Adipocyte (in vitro differentiated cells): ENCODE measurements around the gene CNN2.

Experiments used
- DNase-seq: peaks from one replicate; pipeline ENCODE4 v3.0.0-alpha.2; 2015; ENCODE audit warnings: low read depth
- H3K27me3 ChIP-seq: replicated peaks from 2 replicates; pipeline ENCODE4 v1.7.0; 2013; ENCODE audit warnings: mild to moderate bottlenecking, low read length, moderate library complexity; ENCODE audit not compliant: control insufficient read depth, insufficient read depth
- H3K36me3 ChIP-seq: 2 replicates; pipeline ENCODE4 v1.7.0; 2013; ENCODE audit warnings: low read length, mild to moderate bottlenecking, moderate library complexity; ENCODE audit not compliant: control insufficient read depth, insufficient read depth, severe bottlenecking
- H3K4me1 ChIP-seq: 2 replicates; pipeline ENCODE4 v1.7.0; 2013; ENCODE audit warnings: mild to moderate bottlenecking, low read length, moderate library complexity; ENCODE audit not compliant: control insufficient read depth, insufficient read depth
- H3K4me3 ChIP-seq: 2 replicates; pipeline ENCODE4 v1.7.0; 2013; ENCODE audit warnings: mild to moderate bottlenecking, low read length, moderate library complexity
- H3K9ac ChIP-seq: 2 replicates; pipeline ENCODE4 v1.7.0; 2013; ENCODE audit warnings: mild to moderate bottlenecking, low read length, moderate library complexity
- H3K9me3 ChIP-seq: 2 replicates; pipeline ENCODE4 v1.7.0; 2013; ENCODE audit warnings: mild to moderate bottlenecking, low read length, moderate library complexity; ENCODE audit not compliant: control insufficient read depth

Gene CNN2

DNA sequence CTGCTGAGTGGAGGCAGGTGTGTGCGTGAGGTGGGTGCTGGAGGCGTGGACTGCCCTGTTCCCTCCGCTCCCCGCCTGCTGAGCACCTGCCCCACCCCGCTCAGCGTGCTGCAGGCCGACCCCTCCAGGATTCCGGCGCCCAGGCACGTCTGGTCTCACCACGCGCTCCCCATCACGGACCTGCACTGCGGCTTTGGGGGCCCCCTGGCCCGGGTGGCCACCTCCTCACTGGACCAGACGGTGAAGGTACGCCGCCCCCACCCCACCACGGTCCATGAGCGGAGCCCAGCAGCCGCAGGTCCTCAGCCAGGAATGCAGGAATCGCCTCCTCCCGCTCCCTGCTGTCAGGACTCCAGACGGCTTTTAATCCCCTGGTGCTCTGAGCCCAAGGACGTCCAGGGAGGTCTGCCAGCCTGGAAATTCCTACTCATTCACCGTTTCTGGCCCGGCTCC is 36.3 kb upstream of the CNN2 start:
- Histone ChIP-seq H3K27me3 (no peaks in the 10 kb centered on the region), H3K9ac (no peak overlapping the region), H3K9me3 (no peaks in the 10 kb centered on the region), H3K4me3 (no peak overlapping the region), H3K4me1 (peaks cover under 1% of the 10 kb centered on the region), H3K36me3 (peaks cover 18% of the 10 kb centered on the region)
- DNase-seq: no peak

DNA sequence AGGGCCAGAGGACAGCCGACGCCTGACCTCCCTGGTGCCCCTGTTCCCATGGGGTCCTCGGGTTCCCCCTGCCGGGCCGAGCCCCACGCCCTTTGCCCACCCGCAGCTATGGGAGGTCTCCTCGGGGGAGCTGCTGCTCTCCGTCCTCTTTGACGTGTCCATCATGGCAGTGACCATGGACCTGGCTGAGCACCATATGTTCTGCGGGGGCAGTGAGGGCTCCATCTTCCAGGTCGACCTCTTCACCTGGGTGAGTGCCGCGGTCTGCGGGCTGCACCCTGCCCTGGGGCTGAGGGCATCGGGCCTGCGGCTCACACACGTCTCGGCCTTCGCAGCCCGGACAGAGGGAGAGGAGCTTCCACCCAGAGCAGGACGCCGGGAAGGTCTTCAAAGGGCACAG is 35.7 kb upstream of the CNN2 start:
- H3K36me3 ChIP-seq: peaks cover 18% of the 10 kb centered on the region
- no peaks in the 10 kb centered on the region for H3K27me3 ChIP-seq
- DNase-seq: no peak
- no peak overlapping the region for H3K9ac ChIP-seq
- H3K9me3 ChIP-seq: no peaks in the 10 kb centered on the region
- no peak overlapping the region for H3K4me3 ChIP-seq
- no peaks in the 10 kb centered on the region for H3K4me1 ChIP-seq

DNA sequence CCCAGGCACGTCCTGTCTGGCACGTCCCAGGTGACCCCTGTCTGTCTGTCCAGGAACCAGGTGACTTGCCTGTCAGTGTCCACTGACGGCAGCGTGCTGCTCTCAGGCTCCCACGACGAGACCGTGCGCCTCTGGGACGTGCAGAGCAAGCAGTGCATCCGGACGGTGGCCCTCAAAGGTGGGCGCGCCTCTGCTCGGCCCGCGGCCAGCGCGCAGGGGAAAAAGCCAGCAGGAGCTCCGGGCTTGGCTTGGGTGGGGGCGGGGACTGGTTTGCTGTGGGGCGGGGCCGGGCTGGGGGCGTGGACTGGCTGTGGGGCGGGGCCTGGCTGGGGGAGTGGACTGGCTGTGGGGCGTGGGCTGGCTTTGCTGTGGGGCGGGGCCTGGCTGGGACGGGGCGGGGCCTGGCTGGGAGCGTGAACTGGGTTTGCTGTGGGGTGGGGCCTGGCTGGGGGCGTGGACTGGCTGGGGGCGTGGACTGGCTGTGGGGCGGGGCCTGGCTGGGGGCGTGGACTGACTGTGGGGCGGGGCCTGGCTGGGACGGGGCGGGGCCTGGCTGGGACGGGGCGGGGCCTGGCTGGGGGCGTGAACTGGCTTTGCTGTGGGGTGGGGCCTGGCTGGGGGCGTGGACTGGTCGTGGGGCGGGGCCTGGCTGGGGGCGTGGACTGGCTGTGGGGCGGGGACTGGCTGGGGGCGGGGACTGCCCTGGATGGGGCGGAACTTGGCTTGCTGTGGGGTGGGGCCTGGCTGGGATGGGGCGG is 35.1 kb upstream of the CNN2 start:
- DNase-seq: peak; percentile 58
- Histone ChIP-seq H3K36me3 (peaks cover 18% of the 10 kb centered on the region), H3K4me1 (peaks cover 4% of the 10 kb centered on the region), H3K9ac (no peak overlapping the region), H3K27me3 (no peaks in the 10 kb centered on the region), H3K4me3 (no peak overlapping the region), H3K9me3 (no peaks in the 10 kb centered on the region)

DNA sequence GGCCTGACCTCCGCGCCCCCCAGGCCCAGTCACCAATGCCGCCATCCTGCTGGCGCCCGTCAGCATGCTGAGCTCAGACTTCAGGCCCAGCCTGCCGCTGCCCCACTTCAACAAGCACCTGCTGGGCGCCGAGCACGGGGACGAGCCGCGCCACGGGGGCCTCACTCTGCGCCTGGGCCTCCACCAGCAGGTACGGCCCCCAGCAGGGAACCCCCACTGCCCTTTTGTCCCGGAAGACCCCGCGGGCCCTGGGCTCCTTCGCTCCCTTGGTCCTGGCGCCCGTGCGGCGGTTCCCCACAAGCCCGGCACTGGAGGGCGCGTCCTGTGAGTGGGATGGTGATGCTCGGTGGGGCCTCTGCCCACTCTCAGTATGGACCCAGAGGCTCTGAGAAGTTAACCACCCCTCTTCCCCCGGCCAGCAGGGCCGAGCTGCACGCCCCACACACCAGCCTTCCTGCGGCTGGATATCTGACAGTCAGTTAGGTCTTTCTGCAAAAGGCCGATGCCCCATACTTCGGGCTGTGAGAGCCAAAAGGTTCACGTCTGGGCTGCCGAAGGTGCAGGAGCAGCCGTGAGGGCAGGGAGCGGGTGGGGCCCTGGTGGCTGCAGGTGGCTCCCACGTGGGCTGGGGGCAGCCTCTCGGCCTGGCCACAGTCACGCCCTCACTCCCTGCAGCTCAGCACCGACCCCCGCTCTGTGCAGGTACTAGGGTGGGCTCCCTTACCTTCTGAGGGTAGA is 34.3 kb upstream of the CNN2 start:
- H3K36me3 ChIP-seq: peaks cover 13% of the 10 kb centered on the region
- no peak for DNase-seq
- no peaks in the 10 kb centered on the region for H3K27me3 ChIP-seq
- H3K4me3 ChIP-seq: no peak overlapping the region
- peaks cover 5% of the 10 kb centered on the region for H3K4me1 ChIP-seq
- H3K9ac ChIP-seq: no peak overlapping the region
- no peaks in the 10 kb centered on the region for H3K9me3 ChIP-seq

DNA sequence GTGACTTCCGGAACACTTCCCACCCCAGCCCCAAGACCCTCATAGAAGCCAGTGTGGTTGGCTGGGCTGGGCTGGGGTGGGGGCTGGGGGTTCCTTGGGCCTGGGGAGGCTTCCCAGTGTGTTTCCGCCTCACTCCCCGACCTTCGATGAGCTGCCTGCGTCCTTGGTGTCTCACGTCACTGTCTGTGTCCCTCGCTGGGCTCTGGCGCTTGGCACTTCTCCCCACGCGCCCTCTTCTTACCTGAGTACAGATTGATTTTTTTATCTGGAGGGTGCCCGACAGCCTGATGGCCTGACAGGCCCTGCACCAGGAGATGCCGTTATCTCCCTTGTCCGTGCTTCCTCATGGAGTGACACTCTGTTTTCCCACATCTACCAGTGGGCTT is 33.7 kb upstream of the CNN2 start:
- no peak for DNase-seq
- H3K9me3 ChIP-seq: no peaks in the 10 kb centered on the region
- H3K9ac ChIP-seq: no peak overlapping the region
- peaks cover 5% of the 10 kb centered on the region for H3K4me1 ChIP-seq
- no peaks in the 10 kb centered on the region for H3K27me3 ChIP-seq
- H3K36me3 ChIP-seq: peaks cover 13% of the 10 kb centered on the region
- H3K4me3 ChIP-seq: no peak overlapping the region

DNA sequence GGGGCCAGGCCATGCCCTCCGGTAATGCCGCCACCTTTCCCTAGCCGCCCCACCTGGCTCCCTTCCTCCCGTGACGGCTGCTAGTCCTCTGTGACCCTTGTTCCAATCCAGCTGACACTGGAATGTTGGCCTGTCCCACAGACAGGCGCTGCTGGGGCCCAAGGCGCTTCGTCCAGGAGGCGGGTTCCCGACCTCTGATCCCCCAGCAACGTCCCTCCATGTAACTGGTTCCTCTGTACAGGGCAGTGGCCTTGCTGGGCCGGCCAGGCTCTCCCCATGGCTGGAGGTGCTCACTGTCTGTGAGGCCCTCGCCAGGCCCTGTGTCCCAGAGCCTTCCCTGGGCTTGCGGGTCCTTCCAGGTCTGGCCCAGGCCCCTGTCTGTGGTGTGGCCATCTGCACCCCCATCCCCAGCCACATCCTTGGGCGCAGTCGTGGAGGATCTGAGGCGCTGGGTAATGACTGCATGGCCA is 33.0 kb upstream of the CNN2 start:
- no peaks in the 10 kb centered on the region for H3K9me3 ChIP-seq
- H3K4me3 ChIP-seq: no peak overlapping the region
- peaks cover 5% of the 10 kb centered on the region for H3K4me1 ChIP-seq
- peaks cover 9% of the 10 kb centered on the region for H3K36me3 ChIP-seq
- no peak overlapping the region for H3K9ac ChIP-seq
- no peak for DNase-seq
- H3K27me3 ChIP-seq: peaks cover 4% of the 10 kb centered on the region

DNA sequence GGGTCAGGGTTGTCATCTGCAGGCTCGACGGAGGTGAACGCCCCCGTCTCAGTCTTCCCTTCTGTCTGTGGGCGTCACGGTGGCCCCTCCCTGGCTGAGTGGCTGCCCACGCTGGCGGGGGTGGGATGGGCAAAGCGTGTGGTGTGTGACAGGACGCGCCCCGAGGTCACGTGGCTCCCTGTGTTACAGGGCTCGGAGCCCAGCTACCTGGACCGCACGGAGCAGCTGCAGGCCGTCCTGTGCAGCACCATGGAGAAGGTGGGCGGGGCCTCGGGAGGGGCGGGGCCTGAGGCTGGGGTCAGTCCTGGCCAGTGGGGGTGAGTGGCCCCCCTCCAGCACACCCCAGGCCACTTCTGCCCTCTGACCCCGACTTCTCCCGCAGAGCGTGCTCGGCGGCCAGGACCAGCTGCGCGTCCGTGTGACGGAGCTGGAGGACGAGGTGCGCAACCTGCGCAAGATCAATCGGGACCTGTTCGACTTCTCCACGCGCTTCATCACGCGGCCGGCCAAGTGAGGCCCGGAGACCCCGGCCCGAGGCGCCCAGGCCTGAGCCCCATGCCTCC is 32.5 kb upstream of the CNN2 start:
- no peak overlapping the region for H3K9ac ChIP-seq
- H3K9me3 ChIP-seq: no peaks in the 10 kb centered on the region
- H3K4me1 ChIP-seq: peaks cover 5% of the 10 kb centered on the region
- peaks cover 6% of the 10 kb centered on the region for H3K36me3 ChIP-seq
- peaks cover 6% of the 10 kb centered on the region for H3K27me3 ChIP-seq
- no peak for DNase-seq
- H3K4me3 ChIP-seq: no peak overlapping the region

DNA sequence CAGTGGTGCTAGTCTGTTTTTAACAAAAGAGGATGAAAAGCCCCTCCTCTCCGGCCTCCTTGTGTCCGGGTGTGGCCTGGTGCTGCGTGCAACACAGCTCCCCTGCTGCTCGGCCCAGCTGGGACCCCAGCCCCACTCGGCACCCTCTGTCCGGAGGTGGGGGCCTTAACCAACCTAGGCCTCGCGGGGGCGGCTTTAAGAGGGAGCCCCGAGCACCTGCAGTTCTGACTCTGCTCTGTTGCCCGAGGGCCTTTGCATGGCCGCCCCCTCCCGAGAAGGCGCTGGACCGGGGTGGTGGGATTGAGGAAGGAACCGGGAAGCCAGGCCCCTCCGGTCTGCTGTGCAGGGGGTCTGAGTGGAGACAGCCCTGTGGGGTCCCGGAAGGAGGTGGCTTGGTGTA is 31.9 kb upstream of the CNN2 start:
- peaks cover 6% of the 10 kb centered on the region for H3K36me3 ChIP-seq
- H3K4me1 ChIP-seq: peaks cover 5% of the 10 kb centered on the region
- no peaks in the 10 kb centered on the region for H3K9me3 ChIP-seq
- no peak for DNase-seq
- peaks cover 12% of the 10 kb centered on the region for H3K27me3 ChIP-seq
- no peak overlapping the region for H3K4me3 ChIP-seq
- no peak overlapping the region for H3K9ac ChIP-seq

DNA sequence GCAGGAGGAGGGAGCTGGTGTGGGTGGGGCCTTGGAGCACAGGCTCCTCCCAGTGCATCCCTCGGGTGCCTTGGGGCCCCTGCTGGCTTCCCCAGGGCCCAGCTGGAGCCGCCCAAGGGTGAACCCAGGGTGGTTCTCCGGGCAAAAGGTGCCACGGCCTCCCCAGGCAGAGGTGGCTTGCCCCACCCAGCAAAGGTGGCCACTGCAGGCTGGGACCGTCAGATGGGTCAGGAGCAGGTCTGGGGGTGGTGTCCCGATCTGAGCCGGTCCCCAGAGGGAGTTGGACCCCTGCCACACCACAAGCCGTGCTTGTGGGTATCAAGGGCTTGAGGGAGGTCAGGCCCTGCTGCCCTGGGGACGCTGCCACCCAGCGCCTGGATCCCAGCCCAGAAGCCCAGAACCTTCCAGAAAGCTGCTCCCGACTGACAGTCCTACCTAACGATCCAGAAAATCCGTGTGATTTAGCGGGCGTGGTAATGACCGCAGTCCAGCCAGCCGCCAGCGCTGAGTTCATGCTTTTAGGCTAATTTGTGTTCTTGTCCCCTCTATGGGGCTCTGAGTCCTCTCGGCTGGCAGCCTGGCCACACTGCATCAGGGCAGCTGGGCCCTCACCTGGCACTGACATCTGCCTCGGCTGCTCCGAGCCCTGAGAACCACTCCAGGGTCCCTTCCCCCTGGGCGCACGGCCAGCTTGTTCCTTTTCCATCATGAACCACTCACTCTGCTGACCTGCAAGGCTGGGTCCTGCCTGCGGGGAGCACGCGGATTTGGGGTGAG is 31.2 kb upstream of the CNN2 start:
- H3K9me3 ChIP-seq: no peaks in the 10 kb centered on the region
- H3K27me3 ChIP-seq: peaks cover 13% of the 10 kb centered on the region
- H3K36me3 ChIP-seq: peaks cover 4% of the 10 kb centered on the region
- no peak overlapping the region for H3K4me3 ChIP-seq
- DNase-seq: no peak
- no peak overlapping the region for H3K9ac ChIP-seq
- peaks cover 5% of the 10 kb centered on the region for H3K4me1 ChIP-seq

DNA sequence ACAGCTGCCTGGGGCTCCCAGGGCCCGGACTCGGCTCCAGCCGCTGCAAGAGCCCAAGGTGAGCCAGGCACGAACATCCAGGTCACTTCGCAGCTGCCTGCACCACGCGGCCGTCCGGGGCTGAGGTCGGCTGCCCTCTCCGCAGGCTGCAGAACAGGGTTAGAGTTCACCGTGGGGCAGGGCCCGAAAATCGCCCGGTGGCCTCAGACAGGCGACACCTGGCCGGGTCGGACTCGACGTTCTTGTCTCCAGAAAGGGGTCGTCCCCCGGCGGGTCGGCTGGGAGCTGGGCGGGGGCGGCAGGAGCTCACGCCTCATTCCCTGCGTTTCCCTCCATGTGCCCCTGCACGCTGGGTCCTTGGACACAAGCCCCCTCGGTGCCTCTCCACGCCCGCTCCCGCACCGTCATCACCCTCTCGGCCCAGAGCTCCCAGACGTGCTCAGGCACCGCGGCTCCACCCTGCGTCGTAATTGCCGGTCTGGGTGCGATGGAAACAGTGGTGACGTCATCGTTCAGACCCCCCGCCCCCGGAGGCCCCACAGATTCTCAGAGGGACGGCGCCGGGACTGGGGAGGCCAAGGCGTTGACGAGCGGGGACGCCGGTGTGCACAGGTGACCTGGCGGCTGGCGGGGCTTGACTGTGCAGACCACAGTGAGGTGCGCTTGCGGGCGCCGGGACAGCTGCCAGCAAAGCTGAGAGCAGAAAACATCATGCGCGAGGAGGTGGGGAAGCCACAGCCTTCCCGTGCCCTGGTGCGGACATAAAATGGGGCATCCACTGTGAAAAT is 30.2 kb upstream of the CNN2 start:
- peak overlapping the region; percentile 20 for H3K9ac ChIP-seq
- peaks cover 13% of the 10 kb centered on the region for H3K27me3 ChIP-seq
- no peaks in the 10 kb centered on the region for H3K9me3 ChIP-seq
- peak; percentile 57 for DNase-seq
- H3K4me3 ChIP-seq: peak overlapping the region; percentile 41
- H3K4me1 ChIP-seq: peaks cover 5% of the 10 kb centered on the region
- no peaks in the 10 kb centered on the region for H3K36me3 ChIP-seq
